HepG2 (cell line): Measurements from ENCODE around the gene HHLA2. TPM values are rescaled to one million over a fixed set of nuclear protein-coding genes. Genes with fewer than 3 reads are reported as not detected.
A peak's percentile ranks its signal among the peaks of the same experiment; 100 is the strongest.

Source experiments
- ATAC-seq: fragments of 200-7000 bp; cut with Tn5 transposase; 3 replicates; pipeline ENCODE4 v1.9.1; 2020; ENCODE audit warnings: mild to moderate bottlenecking, moderate library complexity
- BruUV-seq: library from RNA; stranded (reverse); fragments of 400-500 nt; replicated peaks from 2 replicates; lab custom pipeline; 2021; lab: Mats Ljungman, UMichigan
- CTCF ChIA-PET: fragments of 300-600 bp; formaldehyde crosslinking; extraction: SDS; loops from one replicate; lab custom pipeline; 2021; ENCODE audit warnings: low total read pairs, inconsistent platforms, low intra/inter-chr PET ratio; lab: Yijun Ruan, JAX
- POLR2A ChIA-PET: fragments of 350-600 bp; sonication (Branson Sonifier 250); formaldehyde crosslinking; loops from one replicate; lab custom pipeline; 2020; ENCODE audit warnings: antibody characterized with exemption, inconsistent platforms; lab: Yijun Ruan, JAX
- DNase-seq: peaks from one replicate; pipeline ENCODE4 v3.0.0-alpha.2; 2015; ENCODE audit warnings: low spot score
- FAIRE-seq: peaks from 3 replicates; lab custom pipeline; 2011; peaks lifted over from hg19 to GRCh38; lab: Jason Lieb, UNC
- H2AFZ ChIP-seq: one replicate; pipeline ENCODE4 v1.6.1; 2011; ENCODE audit warnings: low read length, inconsistent platforms
- H3K27ac ChIP-seq: fragments of 300-600 bp; 3 replicates; pipeline ENCODE4 v1.8.0; 2011; ENCODE audit warnings: mixed run types, mild to moderate bottlenecking, mixed read lengths, low read length, inconsistent platforms; ENCODE audit not compliant: insufficient read depth; ENCODE audit errors: extremely low read length
- H3K27me3 ChIP-seq, 2 experiments: fragments of 200-600 bp in 1 of 2; 2 replicates in 1 of 2; 3 replicates in 1 of 2; pipeline versions ENCODE4 v1.6.0 to v1.8.0; 2011; ENCODE audit warnings: low read length in 2 of 2, mild to moderate bottlenecking in 2 of 2, moderate library complexity in 2 of 2, inconsistent platforms in 1 of 2; ENCODE audit not compliant: insufficient read depth in 2 of 2, control insufficient read depth in 1 of 2
- H3K36me3 ChIP-seq, 2 experiments: fragments of 200-600 bp in 1 of 2; replicated peaks in 1 of 2; 2 replicates in 1 of 2; 3 replicates in 1 of 2; pipeline versions ENCODE4 v1.5.1 to v1.8.0; 2011; ENCODE audit warnings: low read length in 2 of 2, inconsistent platforms in 1 of 2; ENCODE audit not compliant: insufficient read depth in 2 of 2, control insufficient read depth in 1 of 2
- H3K4me1 ChIP-seq: 2 replicates; pipeline ENCODE4 v1.5.1; 2012; ENCODE audit warnings: low read length, inconsistent platforms; ENCODE audit not compliant: insufficient read depth
- H3K4me2 ChIP-seq: 2 replicates; pipeline ENCODE4 v1.6.0; 2011; ENCODE audit warnings: low read depth, low read length, inconsistent platforms
- H3K4me3 ChIP-seq, 3 experiments: fragments of 200-600 bp in 1 of 3; sonication (generic), shearing (Covaris generic) in 1 of 3; replicated peaks in 1 of 3; 2 replicates each; pipeline ENCODE4 v1.5.1; 2011 to 2016; ENCODE audit warnings: low read length in 3 of 3, inconsistent platforms in 2 of 3, low read depth in 2 of 3, mild to moderate bottlenecking in 2 of 3, control low read depth in 1 of 3, mixed read lengths in 1 of 3; ENCODE audit not compliant: insufficient read depth in 1 of 3
- H3K79me2 ChIP-seq: one replicate; pipeline ENCODE4 v1.6.1; 2011; ENCODE audit warnings: low read length, inconsistent platforms; ENCODE audit not compliant: insufficient read depth
- H3K9ac ChIP-seq: 2 replicates; pipeline ENCODE4 v1.6.0; 2011; ENCODE audit warnings: mild to moderate bottlenecking, low read depth, low read length, inconsistent platforms; ENCODE audit not compliant: insufficient read depth
- H3K9me3 ChIP-seq: 2 replicates; pipeline ENCODE4 v1.5.1; 2012; ENCODE audit warnings: mild to moderate bottlenecking, low read length
- H4K20me1 ChIP-seq: 2 replicates; pipeline ENCODE4 v1.6.0; 2011; ENCODE audit warnings: inconsistent platforms, mild to moderate bottlenecking, low read length, moderate library complexity; ENCODE audit not compliant: insufficient read depth
- CBX2 ChIP-seq, 2 experiments: fragments of 200-600 bp in 1 of 2; sonication (generic); formaldehyde crosslinking in 1 of 2; IDR thresholded peaks; 2 replicates each; pipeline versions ENCODE4 v1.7.0 to v1.8.1; 2018 to 2022; ENCODE audit warnings: low read depth in 2 of 2, low read length in 1 of 2, mild to moderate bottlenecking in 1 of 2, missing genetic modification reagents in 1 of 2
- DDIT3 ChIP-seq: sonication (generic); formaldehyde crosslinking; IDR thresholded peaks from 2 replicates; pipeline ENCODE4 v1.4.0; 2020; ENCODE audit warnings: mild to moderate bottlenecking, missing genetic modification reagents
- ERF ChIP-seq: IDR thresholded peaks from 2 replicates; pipeline ENCODE4 v1.6.1; 2018; ENCODE audit warnings: missing biosample characterization, missing genetic modification reagents
- FOXJ3 ChIP-seq: sonication (generic); formaldehyde crosslinking; IDR thresholded peaks from 2 replicates; pipeline ENCODE4 v1.4.0; 2020; ENCODE audit warnings: missing genetic modification reagents, mild to moderate bottlenecking, borderline replicate concordance
- IKZF5 ChIP-seq: IDR thresholded peaks from 2 replicates; pipeline ENCODE4 v1.6.1; 2018; ENCODE audit warnings: missing genetic modification reagents, mild to moderate bottlenecking, missing compliant biosample characterization
- KAT7 ChIP-seq: IDR thresholded peaks from 2 replicates; pipeline ENCODE4 v1.6.1; 2018; ENCODE audit warnings: borderline replicate concordance, missing compliant biosample characterization
- KDM5A ChIP-seq: fragments of 200-600 bp; sonication (generic); IDR thresholded peaks from 2 replicates; pipeline ENCODE4 v1.7.0; 2018; ENCODE audit warnings: antibody characterized with exemption, mild to moderate bottlenecking, low read length, borderline replicate concordance
- ONECUT2 ChIP-seq: sonication (generic); formaldehyde crosslinking; IDR thresholded peaks from 2 replicates; pipeline ENCODE4 v1.4.0; 2020; ENCODE audit warnings: missing genetic modification reagents
- UBTF ChIP-seq: sonication (generic); formaldehyde crosslinking; IDR thresholded peaks from 2 replicates; pipeline ENCODE4 v1.4.0; 2020; ENCODE audit warnings: mild to moderate bottlenecking, missing genetic modification reagents
- ZBTB37 ChIP-seq: sonication (generic); formaldehyde crosslinking; IDR thresholded peaks from 2 replicates; pipeline ENCODE4 v1.4.0; 2020; ENCODE audit warnings: mild to moderate bottlenecking, missing genetic modification reagents
- ZFP36 ChIP-seq: fragments of 150-350 bp; IDR thresholded peaks from 2 replicates; pipeline ENCODE4 v1.6.1; 2018; ENCODE audit warnings: borderline replicate concordance, low read length, low read depth; ENCODE audit not compliant: partially characterized antibody
- ZFP36L2 ChIP-seq: sonication (generic); formaldehyde crosslinking; IDR thresholded peaks from 2 replicates; pipeline ENCODE4 v1.4.0; 2020; ENCODE audit warnings: missing genetic modification reagents
- ZFY ChIP-seq: sonication (generic); formaldehyde crosslinking; IDR thresholded peaks from 2 replicates; pipeline ENCODE4 v1.4.0; 2020; ENCODE audit warnings: missing genetic modification reagents
- ZNF124 ChIP-seq: sonication (generic); formaldehyde crosslinking; IDR thresholded peaks from 2 replicates; pipeline ENCODE4 v1.4.0; 2020; ENCODE audit warnings: missing genetic modification reagents
- ZNF382 ChIP-seq: sonication (generic); formaldehyde crosslinking; IDR thresholded peaks from 2 replicates; pipeline ENCODE4 v1.5.0; 2020; ENCODE audit warnings: missing genetic modification reagents, mild to moderate bottlenecking, borderline replicate concordance
- ZNF446 ChIP-seq: sonication (generic); formaldehyde crosslinking; IDR thresholded peaks from 2 replicates; pipeline ENCODE4 v1.5.0; 2020; ENCODE audit warnings: mild to moderate bottlenecking, missing genetic modification reagents
- WGBS: methylation state at CpG from one replicate; pipeline ENCODE4 v1.1.6; 2017; ENCODE audit warnings: low lambda C conversion rate; 5-methylcytosine and 5-hydroxymethylcytosine counted together
- in situ Hi-C: cut with HindIII; loops from 2 replicates; pipeline ENCODE4 v1.10.0; 2017; ENCODE audit warnings: low pct_unique_long_range_greater_than_20kb; ENCODE audit not compliant: extremely low pct_ligation_motif_present
- intact Hi-C: fragments of 100-400 bp; cut with micrococcal nuclease; formaldehyde crosslinking; loops from one replicate; pipeline ENCODE4 v1.10.0; 2022; ENCODE audit not compliant: unreplicated experiment
- polyA plus RNA-seq, 8 experiments: library from polyadenylated mRNA; depleted of rRNA in 3 of 8; stranded (reverse) in 7 of 8; unstranded in 1 of 8; fragments of >200 nt; fragmentation: Illumina TruSeq in 4 of 8; extraction: Trizol in 4 of 8; gene quantifications; 2 replicates each; pipeline versions ENCODE4 v1.2.1 to v1.2.3, GENCODE V29; 2011 to 2016; ENCODE audit warnings: low read depth in 4 of 8, missing spikeins in 1 of 8, mixed read lengths in 1 of 8; ENCODE audit not compliant: insufficient read depth in 1 of 8
- total RNA-seq, 5 experiments: library from RNA; depleted of rRNA; stranded (reverse); fragments of >200 nt; fragmentation: Illumina TruSeq; extraction: Trizol; gene quantifications; 2 replicates each; pipeline ENCODE4 v1.2.3, GENCODE V29; 2016; ENCODE audit warnings: low read depth in 1 of 5
- TF ChIP-seq, protein P1 (sequence below): sonication (generic); formaldehyde crosslinking; IDR thresholded peaks from 2 replicates; pipeline ENCODE4 v1.4.0; 2020; ENCODE audit warnings: missing genetic modification reagents

The HHLA2 gene
- total and polyA plus RNA-seq, 2 of the 13 experiments (the other 11 are each of a cell fraction or from before 2014, with no cell fraction given), result not detected

DNA sequence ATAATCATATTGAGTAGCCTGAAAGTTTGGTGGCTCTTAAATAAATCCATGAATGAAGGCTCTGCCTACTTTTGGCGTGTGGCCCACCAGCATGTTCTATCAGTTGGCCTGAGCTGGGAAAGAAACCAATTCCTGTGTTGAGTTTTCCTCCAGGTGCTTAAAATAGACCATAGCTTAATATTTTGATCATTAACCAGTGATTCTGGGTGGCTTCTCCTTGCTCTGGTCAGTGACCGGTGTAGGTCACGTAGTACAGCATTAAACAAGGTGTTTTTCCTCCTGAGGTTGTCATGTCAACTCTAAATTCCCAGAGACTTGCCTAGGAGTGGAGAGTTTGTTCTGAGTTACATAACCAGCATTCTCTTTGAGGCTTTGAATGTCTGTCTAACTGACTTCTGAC is 1.3 kb downstream of the HHLA2 start:
- Histone ChIP-seq H3K27ac (no peak overlapping the region), H3K9ac (no peak overlapping the region), H3K4me3 (no peak overlapping the region), H4K20me1 (no peaks in the 10 kb centered on the region), H3K36me3 (no peaks in the 10 kb centered on the region), H3K79me2 (no peaks in the 10 kb centered on the region), H3K4me1 (no peaks in the 10 kb centered on the region), H3K9me3 (no peaks in the 10 kb centered on the region), H2AFZ (no peak overlapping the region), H3K27me3 (no peaks in the 10 kb centered on the region), H3K4me2 (no peak overlapping the region)
- BruUV-seq, result no TSS peak
- no peak for DNase-seq
- ChIA-PET POLR2A (no interaction called here), CTCF (no interaction called here)
- WGBS, result 12% methylated on average over 3 of the region's 3 CpGs
- FAIRE-seq, result peak; percentile 18
- in situ Hi-C loops, result no loop called here
- ATAC-seq, result no peak
- intact Hi-C loops, result no loop called here
- TF ChIP-seq KAT7 (no peak), ZBTB37 (CRISPR knock-in tag) (no peak), ZFY (CRISPR knock-in tag) (no peak), DDIT3 (no peak), ZFP36 (no peak), FOXJ3 (CRISPR knock-in tag) (no peak), IKZF5 (CRISPR knock-in tag) (no peak), ZNF382 (no peak), ZNF446 (CRISPR knock-in tag) (no peak), ONECUT2 (CRISPR knock-in tag) (no peak), ZNF124 (CRISPR knock-in tag) (no peak), ERF (CRISPR knock-in tag) (no peak), ZFP36L2 (no peak), CBX2 (IDR thresholded peaks at IDR 0.05; ENCODE audit: low read depth, low read length) (no peak), CBX2 (CRISPR knock-in tag; IDR thresholded peaks at IDR 0.05; ENCODE audit: low read depth) (no peak), KDM5A (no peak), UBTF (CRISPR knock-in tag) (no peak)
- TF ChIP-seq, protein P1, sequence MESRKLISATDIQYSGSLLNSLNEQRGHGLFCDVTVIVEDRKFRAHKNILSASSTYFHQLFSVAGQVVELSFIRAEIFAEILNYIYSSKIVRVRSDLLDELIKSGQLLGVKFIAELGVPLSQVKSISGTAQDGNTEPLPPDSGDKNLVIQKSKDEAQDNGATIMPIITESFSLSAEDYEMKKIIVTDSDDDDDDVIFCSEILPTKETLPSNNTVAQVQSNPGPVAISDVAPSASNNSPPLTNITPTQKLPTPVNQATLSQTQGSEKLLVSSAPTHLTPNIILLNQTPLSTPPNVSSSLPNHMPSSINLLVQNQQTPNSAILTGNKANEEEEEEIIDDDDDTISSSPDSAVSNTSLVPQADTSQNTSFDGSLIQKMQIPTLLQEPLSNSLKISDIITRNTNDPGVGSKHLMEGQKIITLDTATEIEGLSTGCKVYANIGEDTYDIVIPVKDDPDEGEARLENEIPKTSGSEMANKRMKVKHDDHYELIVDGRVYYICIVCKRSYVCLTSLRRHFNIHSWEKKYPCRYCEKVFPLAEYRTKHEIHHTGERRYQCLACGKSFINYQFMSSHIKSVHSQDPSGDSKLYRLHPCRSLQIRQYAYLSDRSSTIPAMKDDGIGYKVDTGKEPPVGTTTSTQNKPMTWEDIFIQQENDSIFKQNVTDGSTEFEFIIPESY (CRISPR knock-in tag), result no peak
